DOHH2 (cell line): ENCODE results near the gene ARHGAP22.

Experiments used
- H3F3A ChIP-seq: fragments of 200-600 bp; sonication (generic), shearing (Covaris generic); 2 replicates; pipeline ENCODE4 v1.6.0; 2016; ENCODE audit warnings: antibody characterized with exemption, mild to moderate bottlenecking; ENCODE audit not compliant: control insufficient read depth, insufficient read depth
- H3K27ac ChIP-seq: fragments of 200-600 bp; sonication (generic); 2 replicates; pipeline ENCODE4 v1.5.1; 2014; ENCODE audit warnings: low read depth, mild to moderate bottlenecking, low read length, moderate library complexity
- H3K27me3 ChIP-seq: fragments of 200-600 bp; sonication (generic); 2 replicates; pipeline ENCODE4 v1.6.1; 2014; ENCODE audit warnings: mild to moderate bottlenecking, low read length, mixed read lengths; ENCODE audit not compliant: control insufficient read depth
- H3K36me3 ChIP-seq: fragments of 200-600 bp; sonication (generic); 2 replicates; pipeline ENCODE4 v1.6.1; 2014; ENCODE audit warnings: mild to moderate bottlenecking, low read length, moderate library complexity, mixed read lengths; ENCODE audit not compliant: control insufficient read depth
- H3K4me1 ChIP-seq: fragments of 200-600 bp; sonication (generic); 2 replicates; pipeline ENCODE4 v1.6.1; 2014; ENCODE audit warnings: mild to moderate bottlenecking, low read length, mixed read lengths; ENCODE audit not compliant: control insufficient read depth
- H3K4me2 ChIP-seq: fragments of 200-600 bp; sonication (generic); 2 replicates; pipeline ENCODE4 v1.6.0; 2014; ENCODE audit warnings: mild to moderate bottlenecking, low read length, moderate library complexity
- H3K4me3 ChIP-seq: fragments of 200-600 bp; sonication (generic); 2 replicates; pipeline ENCODE4 v1.5.1; 2014; ENCODE audit warnings: mild to moderate bottlenecking, low read length, mixed read lengths
- H3K79me2 ChIP-seq: fragments of 200-600 bp; sonication (generic); 2 replicates; pipeline ENCODE4 v1.6.1; 2014; ENCODE audit warnings: mild to moderate bottlenecking, low read length, mixed read lengths; ENCODE audit not compliant: control insufficient read depth
- H3K9me2 ChIP-seq: fragments of 200-600 bp; sonication (generic); replicated peaks from 2 replicates; pipeline ENCODE4 v1.6.1; 2014; ENCODE audit warnings: mild to moderate bottlenecking, low read length, mixed read lengths; ENCODE audit not compliant: control insufficient read depth
- H3K9me3 ChIP-seq: fragments of 200-600 bp; sonication (generic); 2 replicates; pipeline ENCODE4 v1.6.1; 2014; ENCODE audit warnings: antibody characterized with exemption, low read length, mixed read lengths; ENCODE audit not compliant: control insufficient read depth, insufficient read depth
- H4K20me1 ChIP-seq: fragments of 200-600 bp; sonication (generic); 2 replicates; pipeline ENCODE4 v1.6.0; 2014; ENCODE audit warnings: low read depth, mild to moderate bottlenecking, antibody characterized with exemption, low read length, moderate library complexity; ENCODE audit not compliant: control insufficient read depth, insufficient read depth
- EZH2phosphoT487 ChIP-seq: fragments of 200-600 bp; sonication (generic); IDR thresholded peaks from 2 replicates; pipeline ENCODE4 v1.6.1; 2017; ENCODE audit warnings: borderline replicate concordance, mild to moderate bottlenecking, antibody characterized with exemption, low read length, moderate library complexity, mixed read lengths
- TF ChIP-seq, protein P1 (sequence below): fragments of 200-600 bp; sonication (generic); IDR thresholded peaks from one replicate; pipeline ENCODE4 v1.5.1; 2014; ENCODE audit warnings: antibody characterized with exemption, mild to moderate bottlenecking, low read depth, low read length; ENCODE audit not compliant: poor library complexity, severe bottlenecking

The ARHGAP22 gene

DNA sequence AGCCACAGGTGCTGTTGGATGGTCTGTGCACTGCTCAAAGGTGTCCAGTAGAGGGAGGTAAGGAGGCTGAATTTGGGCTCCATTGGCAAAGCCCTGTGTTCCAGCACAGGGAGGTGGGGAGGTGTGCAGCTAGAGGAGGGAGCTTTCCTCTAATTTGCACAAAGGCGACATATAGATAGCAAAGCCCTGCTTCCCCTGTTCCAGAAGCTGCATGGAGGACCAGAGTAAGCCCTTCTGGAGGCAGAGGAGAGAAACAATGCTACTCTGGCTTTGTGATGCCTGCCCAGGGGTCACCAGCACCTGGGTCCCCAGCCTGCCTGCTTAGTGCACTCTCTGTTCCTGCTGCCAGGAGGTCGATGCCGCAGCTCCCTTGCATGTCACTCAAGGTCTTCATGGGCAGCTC, 3.4 kb upstream of the ARHGAP22 start:
- no peaks in the 10 kb centered on the region for H3K79me2 ChIP-seq
- no peaks in the 10 kb centered on the region for H3K36me3 ChIP-seq
- peaks cover 7% of the 10 kb centered on the region for H3K4me1 ChIP-seq
- H3K9me3 ChIP-seq: no peaks in the 10 kb centered on the region
- H3K27me3 ChIP-seq: peaks cover 65% of the 10 kb centered on the region
- H3K9me2 ChIP-seq: no peaks in the 10 kb centered on the region
- H4K20me1 ChIP-seq: no peaks in the 10 kb centered on the region
- no peaks in the 10 kb centered on the region for H3F3A ChIP-seq
- no peak overlapping the region for H3K4me3 ChIP-seq
- no peak overlapping the region for H3K4me2 ChIP-seq
- no peak for TF ChIP-seq EZH2phosphoT487
- TF ChIP-seq, protein P1, sequence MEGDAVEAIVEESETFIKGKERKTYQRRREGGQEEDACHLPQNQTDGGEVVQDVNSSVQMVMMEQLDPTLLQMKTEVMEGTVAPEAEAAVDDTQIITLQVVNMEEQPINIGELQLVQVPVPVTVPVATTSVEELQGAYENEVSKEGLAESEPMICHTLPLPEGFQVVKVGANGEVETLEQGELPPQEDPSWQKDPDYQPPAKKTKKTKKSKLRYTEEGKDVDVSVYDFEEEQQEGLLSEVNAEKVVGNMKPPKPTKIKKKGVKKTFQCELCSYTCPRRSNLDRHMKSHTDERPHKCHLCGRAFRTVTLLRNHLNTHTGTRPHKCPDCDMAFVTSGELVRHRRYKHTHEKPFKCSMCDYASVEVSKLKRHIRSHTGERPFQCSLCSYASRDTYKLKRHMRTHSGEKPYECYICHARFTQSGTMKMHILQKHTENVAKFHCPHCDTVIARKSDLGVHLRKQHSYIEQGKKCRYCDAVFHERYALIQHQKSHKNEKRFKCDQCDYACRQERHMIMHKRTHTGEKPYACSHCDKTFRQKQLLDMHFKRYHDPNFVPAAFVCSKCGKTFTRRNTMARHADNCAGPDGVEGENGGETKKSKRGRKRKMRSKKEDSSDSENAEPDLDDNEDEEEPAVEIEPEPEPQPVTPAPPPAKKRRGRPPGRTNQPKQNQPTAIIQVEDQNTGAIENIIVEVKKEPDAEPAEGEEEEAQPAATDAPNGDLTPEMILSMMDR: peak; percentile 91
- no peak overlapping the region for H3K27ac ChIP-seq

DNA sequence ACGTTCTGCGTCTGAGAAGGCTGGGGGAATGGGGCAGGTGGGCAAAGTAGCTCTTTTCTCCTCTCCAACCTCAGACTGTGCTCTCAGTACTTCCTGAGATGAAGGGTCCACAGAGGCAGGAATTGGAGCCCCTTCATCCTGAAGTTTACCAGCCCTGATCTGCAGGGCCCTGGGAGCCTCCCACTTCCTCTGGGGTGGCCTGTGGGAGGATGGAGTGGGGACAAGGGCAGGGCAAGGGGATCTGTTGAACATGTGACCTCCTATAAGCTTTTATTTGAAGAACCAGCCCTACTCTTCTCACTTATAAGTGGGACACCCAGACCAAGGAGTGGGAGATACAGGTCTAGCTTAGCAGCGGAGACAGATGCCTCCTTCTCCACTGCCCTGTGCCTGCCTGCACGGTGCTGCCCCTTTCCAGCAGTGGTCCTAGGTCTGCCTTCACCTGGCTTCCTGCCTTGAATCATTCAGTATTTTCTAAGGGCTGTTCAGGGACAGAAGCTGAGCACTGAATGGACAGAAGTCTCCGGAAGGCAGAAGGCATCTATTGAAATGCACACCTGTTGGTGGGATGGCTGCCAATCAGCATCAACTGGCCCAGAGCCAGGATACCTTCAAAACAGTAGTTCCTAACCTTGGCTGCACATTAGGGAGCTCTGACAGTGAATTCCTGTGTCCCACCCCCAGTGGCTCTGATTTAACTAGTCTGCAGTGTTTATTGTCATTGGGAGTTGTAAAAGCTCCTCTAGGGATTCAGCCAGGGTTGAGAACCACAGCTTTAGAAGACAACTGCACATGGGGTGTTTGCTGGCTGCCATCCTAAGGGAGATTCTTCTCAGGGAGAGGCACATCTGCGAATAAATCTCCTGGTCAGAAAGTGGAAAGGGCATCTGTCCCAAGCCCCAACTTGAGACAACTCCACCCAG, 2.7 kb upstream of the ARHGAP22 start:
- H3K36me3 ChIP-seq: no peaks in the 10 kb centered on the region
- peaks cover 7% of the 10 kb centered on the region for H3K4me1 ChIP-seq

GRCh38 chr10:48606530-48607355, 1.9 kb upstream of the ARHGAP22 start:
- H3K9me2 ChIP-seq: no peaks in the 10 kb centered on the region
- no peak overlapping the region for H3K4me3 ChIP-seq
- no peaks in the 10 kb centered on the region for H3F3A ChIP-seq
- peaks cover 68% of the 10 kb centered on the region for H3K27me3 ChIP-seq
- H3K9me3 ChIP-seq: no peaks in the 10 kb centered on the region
- no peaks in the 10 kb centered on the region for H3K79me2 ChIP-seq
- TF ChIP-seq EZH2phosphoT487: no peak
- TF ChIP-seq, protein P1: no peak
- H3K36me3 ChIP-seq: no peaks in the 10 kb centered on the region
- no peak overlapping the region for H3K4me2 ChIP-seq
- H3K4me1 ChIP-seq: peaks cover 7% of the 10 kb centered on the region
- H3K27ac ChIP-seq: no peak overlapping the region
- no peaks in the 10 kb centered on the region for H4K20me1 ChIP-seq

More for the DNA sequence above, 2.7 kb upstream of the ARHGAP22 start:
- Histone ChIP-seq H3K79me2 (no peaks in the 10 kb centered on the region), H3K27me3 (peaks cover 65% of the 10 kb centered on the region), H3K4me3 (no peak overlapping the region), H3K27ac (no peak overlapping the region), H3K9me2 (no peaks in the 10 kb centered on the region), H3F3A (no peaks in the 10 kb centered on the region), H3K4me2 (no peak overlapping the region), H3K9me3 (no peaks in the 10 kb centered on the region), H4K20me1 (no peaks in the 10 kb centered on the region)
- TF ChIP-seq EZH2phosphoT487: no peak
- TF ChIP-seq, protein P1: no peak
